Fibroblast of skin of back (primary cell): Measurements from ENCODE around the gene FAM72A.
"Not testable (repeated sequence)": the region's sequence is repeated elsewhere in the genome, so short reads cannot be mapped to it uniquely, and the experiment has no call there.

Experiments used
- DNase-seq: peaks from one replicate; pipeline ENCODE4 v3.0.0-alpha.2; 2013

Gene FAM72A

DNA sequence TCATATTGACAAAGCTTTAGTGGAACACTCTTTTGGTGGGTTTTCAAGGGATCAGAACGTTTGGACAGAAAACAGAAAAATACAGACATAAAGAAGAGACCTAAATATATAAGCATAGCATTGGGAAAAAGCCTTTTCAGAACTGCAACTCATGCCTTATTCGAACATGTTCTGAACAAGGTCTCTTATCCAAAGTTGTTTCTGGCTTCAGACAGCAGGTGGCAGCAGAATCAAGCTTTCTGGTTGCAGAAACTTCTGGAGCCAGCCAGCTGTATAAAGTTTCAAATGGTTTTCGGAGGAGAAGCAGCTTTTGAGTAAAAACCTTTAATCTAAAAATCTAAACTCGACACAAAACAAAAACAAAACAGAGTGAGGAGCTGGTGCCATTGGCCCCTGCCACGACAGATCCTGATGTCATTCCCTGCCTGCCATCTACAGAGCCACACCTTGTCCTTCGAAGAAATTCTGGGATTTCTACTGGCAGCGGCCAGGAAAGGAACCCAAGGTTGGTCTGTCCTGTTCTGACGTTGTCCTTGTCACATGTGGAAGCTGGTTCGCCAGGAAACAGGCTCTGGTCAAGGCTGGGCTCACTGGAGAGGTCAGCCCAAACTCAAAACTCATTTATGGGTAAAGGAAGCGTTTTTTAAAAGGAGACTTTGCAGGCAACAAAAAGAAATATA, 35.1 kb downstream of the FAM72A start:
- DNase-seq, result not testable (repeated sequence)

GRCh38 chr1:206145771-206146290, 56.8 kb downstream of the FAM72A start:
- DNase-seq, result no peak

DNA sequence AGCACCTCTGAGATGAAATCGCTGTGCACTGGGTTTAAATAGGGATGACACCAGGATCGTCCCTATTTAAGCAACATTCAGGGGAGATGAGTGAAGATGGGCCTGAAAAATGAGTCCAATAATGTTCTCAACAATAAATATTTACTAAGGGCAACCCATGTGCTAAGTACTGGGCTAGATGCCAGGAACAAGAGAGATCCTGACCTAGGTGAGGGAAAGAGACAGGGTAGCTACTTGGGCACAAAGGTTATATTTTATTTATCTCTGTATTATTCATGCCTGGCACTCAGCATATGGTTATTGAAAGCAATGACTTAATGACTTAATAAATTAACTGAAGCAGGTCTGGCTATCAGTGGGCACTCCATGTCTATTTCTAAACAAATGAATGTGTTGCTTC, 58.0 kb downstream of the FAM72A start:
- DNase-seq, result no peak

GRCh38 chr1:206143537-206144172, 59.0 kb downstream of the FAM72A start:
- DNase-seq, result no peak

DNA sequence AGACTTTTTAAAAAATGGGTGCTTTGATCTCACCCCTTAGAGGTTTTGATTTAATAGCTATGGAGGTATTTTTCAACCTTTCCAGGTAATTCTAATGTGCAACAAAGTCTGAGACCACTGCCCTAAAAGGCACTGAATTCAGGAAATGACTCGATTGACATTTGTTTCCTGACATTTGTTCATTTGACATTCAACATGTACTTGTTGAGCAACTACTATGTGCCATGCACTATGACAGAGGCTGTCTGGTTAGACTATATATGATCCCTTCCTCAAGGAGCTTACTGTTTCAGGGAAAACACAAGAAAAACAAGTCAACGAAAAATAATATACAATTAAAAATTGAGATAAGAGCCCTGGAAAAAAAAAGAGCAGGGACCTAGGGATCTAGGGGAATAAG, 59.9 kb downstream of the FAM72A start:
- no peak for DNase-seq

GRCh38 chr1:206142011-206142410, 60.6 kb downstream of the FAM72A start:
- no peak for DNase-seq

DNA sequence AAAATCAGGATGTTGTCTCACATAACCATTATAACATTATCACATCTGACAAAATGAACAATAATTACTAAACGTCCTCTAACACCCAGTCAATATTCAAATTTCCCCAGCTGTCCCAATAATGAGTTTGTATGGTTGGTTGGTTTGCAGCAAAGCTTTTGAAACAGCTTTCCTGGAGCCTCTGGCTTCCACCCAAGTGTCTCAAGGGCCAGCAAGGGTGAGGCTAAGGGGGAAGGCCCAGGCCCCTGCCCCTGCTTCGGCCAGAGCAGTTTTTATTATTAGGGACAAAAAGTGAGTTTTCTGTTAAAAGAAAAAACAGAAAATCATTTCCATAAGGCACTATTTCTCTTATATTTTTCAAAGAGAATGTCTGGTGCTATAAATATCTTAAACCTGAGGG, 66.4 kb downstream of the FAM72A start:
- no peak for DNase-seq
